Keratinocyte (primary cell): Measurements from ENCODE around the gene TIGD7.

ENCODE experiments used
- EZH2 ChIP-seq: IDR thresholded peaks from one replicate; pipeline ENCODE4 v1.6.1; 2012; ENCODE audit warnings: inconsistent platforms, mild to moderate bottlenecking, low read length, moderate library complexity
- TF ChIP-seq, protein P1 (sequence below), 3 experiments: IDR thresholded peaks in 1 of 3; conservative IDR thresholded peaks in 1 of 3; optimal IDR thresholded peaks in 1 of 3; 2 replicates in 2 of 3; 3 replicates in 1 of 3; pipeline versions ENCODE3 to v1.5.1; 2011; ENCODE audit warnings: low read length in 3 of 3, mild to moderate bottlenecking in 3 of 3, moderate library complexity in 2 of 3, control low read depth in 1 of 3, inconsistent platforms in 1 of 3; ENCODE audit not compliant: insufficient read depth in 2 of 3; ENCODE audit errors: extremely low read depth in 1 of 3

DNA sequence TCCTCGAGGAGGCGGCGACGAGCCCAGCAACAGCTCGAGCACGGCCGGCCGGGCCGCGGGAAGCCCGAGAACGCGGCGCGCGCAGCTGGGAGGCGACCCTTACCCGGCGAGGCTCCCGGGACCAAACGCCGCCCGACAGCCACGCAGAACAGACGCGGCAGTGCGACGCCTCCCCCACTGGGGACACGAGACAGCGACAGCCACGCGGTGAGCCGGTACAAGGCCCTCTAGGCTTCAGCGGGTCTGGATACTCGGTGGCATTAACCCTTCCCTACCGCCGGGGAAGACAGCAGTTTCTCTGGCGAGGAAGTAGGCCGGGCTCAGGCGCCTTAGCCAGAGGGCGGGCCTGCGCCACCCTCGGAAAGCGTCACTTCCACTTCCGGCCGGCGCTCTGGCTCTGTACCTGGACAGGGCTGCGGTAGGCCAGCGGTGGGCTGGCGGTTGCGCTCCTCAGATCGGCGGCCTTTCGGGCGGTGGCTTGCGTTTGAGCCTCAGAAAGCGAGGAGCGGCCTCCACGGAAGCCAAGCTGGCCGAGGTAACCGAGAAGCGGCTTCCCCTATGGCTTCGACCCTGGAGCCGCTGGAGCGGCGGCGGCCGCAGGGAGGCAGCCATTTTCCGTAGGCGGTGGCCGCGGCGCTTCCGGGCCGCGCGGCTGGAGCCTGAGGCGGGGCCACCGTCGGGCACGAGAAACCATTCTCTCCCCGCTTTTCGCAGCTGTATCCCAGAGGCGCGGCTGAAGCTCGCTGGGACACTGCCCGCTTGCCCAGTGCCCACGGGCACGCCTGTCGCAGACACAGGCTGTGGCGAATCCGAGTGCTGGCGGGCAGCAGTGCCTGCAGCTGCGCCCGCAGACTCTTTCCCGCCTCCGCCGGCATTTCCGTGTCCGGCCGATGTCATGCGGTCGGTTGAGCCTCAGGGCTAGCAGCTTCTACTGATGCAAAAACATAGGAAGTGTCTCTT lies at the start of gene TIGD7, which contains the start of gene ZNF75A:
- TF ChIP-seq, protein P1, sequence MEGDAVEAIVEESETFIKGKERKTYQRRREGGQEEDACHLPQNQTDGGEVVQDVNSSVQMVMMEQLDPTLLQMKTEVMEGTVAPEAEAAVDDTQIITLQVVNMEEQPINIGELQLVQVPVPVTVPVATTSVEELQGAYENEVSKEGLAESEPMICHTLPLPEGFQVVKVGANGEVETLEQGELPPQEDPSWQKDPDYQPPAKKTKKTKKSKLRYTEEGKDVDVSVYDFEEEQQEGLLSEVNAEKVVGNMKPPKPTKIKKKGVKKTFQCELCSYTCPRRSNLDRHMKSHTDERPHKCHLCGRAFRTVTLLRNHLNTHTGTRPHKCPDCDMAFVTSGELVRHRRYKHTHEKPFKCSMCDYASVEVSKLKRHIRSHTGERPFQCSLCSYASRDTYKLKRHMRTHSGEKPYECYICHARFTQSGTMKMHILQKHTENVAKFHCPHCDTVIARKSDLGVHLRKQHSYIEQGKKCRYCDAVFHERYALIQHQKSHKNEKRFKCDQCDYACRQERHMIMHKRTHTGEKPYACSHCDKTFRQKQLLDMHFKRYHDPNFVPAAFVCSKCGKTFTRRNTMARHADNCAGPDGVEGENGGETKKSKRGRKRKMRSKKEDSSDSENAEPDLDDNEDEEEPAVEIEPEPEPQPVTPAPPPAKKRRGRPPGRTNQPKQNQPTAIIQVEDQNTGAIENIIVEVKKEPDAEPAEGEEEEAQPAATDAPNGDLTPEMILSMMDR (optimal IDR thresholded peaks at IDR 0.05 in 1 of 3, IDR thresholded peaks at IDR 0.05 in 1 of 3, conservative IDR thresholded peaks at IDR 0.05 in 1 of 3; ENCODE audit: extremely low read depth in 1 of 3, insufficient read depth in 2 of 3, low read length in 3 of 3), result peak in 2 of 3 experiments; percentile 5 to 7
- no peak for TF ChIP-seq EZH2
